ENCODE data around the gene TSGA10IP.

GRCh38 chr11:65958291-65958690, 13.0 kb downstream of the TSGA10IP start:
- TF ChIP-seq POLR2A (IDR thresholded peaks at IDR 0.05) (no peak), CTCF (IDR thresholded peaks at IDR 0.05 in 4 of 5, conservative IDR thresholded peaks at IDR 0.05 in 1 of 5) (no peak)

All from gastrocnemius medialis (tissue), 4 donors.